Activated T-cell treated with anti-CD3 and anti-CD28 coated beads, Interleukin-2, amount 50 U/mL, for 24 hours (primary cell): Measurements from ENCODE around the gene MAP2K6.

Experiments
- DNase-seq: peaks from one replicate; pipeline ENCODE4 v3.0.0-alpha.2; 2020
- H3K27ac Mint-ChIP-seq: 2 replicates; pipeline ENCODE4 v1.8.0; 2020; ENCODE audit warnings: mild to moderate bottlenecking, mixed read lengths
- H3K27me3 Mint-ChIP-seq: 2 replicates; pipeline ENCODE4 v1.8.0; 2020; ENCODE audit warnings: mixed read lengths
- H3K36me3 Mint-ChIP-seq: 2 replicates; pipeline ENCODE4 v1.8.0; 2020; ENCODE audit warnings: low read depth, mixed read lengths
- H3K4me1 Mint-ChIP-seq: 2 replicates; pipeline ENCODE4 v1.8.0; 2020; ENCODE audit warnings: low read depth, mixed read lengths
- H3K4me3 Mint-ChIP-seq: 2 replicates; pipeline ENCODE4 v1.8.0; 2020; ENCODE audit warnings: mild to moderate bottlenecking, moderate library complexity, mixed read lengths
- H3K9me3 Mint-ChIP-seq: 2 replicates; pipeline ENCODE4 v1.8.0; 2020; ENCODE audit warnings: mixed read lengths

MAP2K6 gene

GRCh38 chr17:69597898-69598692, 183.6 kb downstream of the MAP2K6 start:
- H3K9me3 Mint-ChIP-seq: no peaks in the 10 kb centered on the region
- no peaks in the 10 kb centered on the region for H3K27me3 Mint-ChIP-seq
- peaks cover 10% of the 10 kb centered on the region for H3K4me1 Mint-ChIP-seq
- no peak overlapping the region for H3K27ac Mint-ChIP-seq
- no peak overlapping the region for H3K4me3 Mint-ChIP-seq
- no peaks in the 10 kb centered on the region for H3K36me3 Mint-ChIP-seq
- DNase-seq: no peak

- Mint-ChIP-seq H3K4me3 (no peak overlapping the region), H3K4me1 (peaks cover 14% of the 10 kb centered on the region), H3K9me3 (no peaks in the 10 kb centered on the region), H3K27ac (no peak overlapping the region), H3K27me3 (peaks cover 12% of the 10 kb centered on the region), H3K36me3 (no peaks in the 10 kb centered on the region)
- no peak for DNase-seq
Observed at GRCh38 chr17:69602972-69603371, 188.5 kb downstream of the MAP2K6 start.
